HCT116 (cell line): Measurements from ENCODE around the gene AMDHD2.
"Not testable (repeated sequence)": the region's sequence is repeated elsewhere in the genome, so short reads cannot be mapped to it uniquely, and the experiment has no call there.

ENCODE experiments used
- CEBPB ChIP-seq: IDR thresholded peaks from 2 replicates; pipeline ENCODE4 v1.6.1; 2012; ENCODE audit warnings: low read depth
- ELF1 ChIP-seq: IDR thresholded peaks from 2 replicates; pipeline ENCODE4 v1.6.1; 2012; ENCODE audit warnings: low read depth, borderline replicate concordance
- EZH2 ChIP-seq: fragments of 200-600 bp; sonication (generic); IDR thresholded peaks from 2 replicates; pipeline ENCODE4 v1.6.1; 2017; ENCODE audit warnings: antibody characterized with exemption, mixed run types
- EZH2phosphoT487 ChIP-seq: fragments of 200-600 bp; IDR thresholded peaks from 2 replicates; pipeline ENCODE4 v1.6.1; 2018; ENCODE audit warnings: antibody characterized with exemption, borderline replicate concordance
- FOSL1 ChIP-seq: IDR thresholded peaks from 2 replicates; pipeline ENCODE4 v1.6.1; 2012; ENCODE audit warnings: low read depth
- JUND ChIP-seq: IDR thresholded peaks from 2 replicates; pipeline ENCODE4 v1.6.1; 2012
- POLR2A ChIP-seq: IDR thresholded peaks from 2 replicates; pipeline ENCODE4 v1.7.0; 2011; ENCODE audit warnings: borderline replicate concordance; ENCODE audit not compliant: insufficient read depth, insufficient read length; ENCODE audit errors: extremely low read depth
- POLR2AphosphoS5 ChIP-seq: IDR thresholded peaks from 2 replicates; pipeline ENCODE4 v1.6.1; 2011; ENCODE audit warnings: mild to moderate bottlenecking, low read depth, low read length, moderate library complexity
- SP1 ChIP-seq: IDR thresholded peaks from 2 replicates; pipeline ENCODE4 v1.6.1; 2012; ENCODE audit warnings: low read depth
- ZNF274 ChIP-seq: fragments of 200-500 bp; sonication (Bioruptor generic); IDR thresholded peaks from 2 replicates; pipeline ENCODE4 v1.6.1; 2014; ENCODE audit warnings: mild to moderate bottlenecking, low read depth, low read length, inconsistent platforms
- TF ChIP-seq, protein P1 (sequence below): IDR thresholded peaks from 2 replicates; pipeline ENCODE4 v1.6.1; 2012
- TF ChIP-seq, protein P2 (sequence below), 3 experiments: fragments of 200-600 bp in 1 of 3; sonication (generic) in 1 of 3; IDR thresholded peaks in 2 of 3; conservative IDR thresholded peaks in 1 of 3; 2 replicates each; pipeline ENCODE4 v1.5.1; 2012 to 2017; ENCODE audit warnings: low read depth in 2 of 3, low read length in 2 of 3, antibody characterized with exemption in 1 of 3, borderline replicate concordance in 1 of 3, control low read depth in 1 of 3, mild to moderate bottlenecking in 1 of 3, mixed read lengths in 1 of 3, mixed run types in 1 of 3, moderate library complexity in 1 of 3; ENCODE audit not compliant: insufficient read depth in 1 of 3
- TF ChIP-seq, protein P3 (sequence below): IDR thresholded peaks from 2 replicates; pipeline ENCODE4 v1.6.1; 2012

DNA sequence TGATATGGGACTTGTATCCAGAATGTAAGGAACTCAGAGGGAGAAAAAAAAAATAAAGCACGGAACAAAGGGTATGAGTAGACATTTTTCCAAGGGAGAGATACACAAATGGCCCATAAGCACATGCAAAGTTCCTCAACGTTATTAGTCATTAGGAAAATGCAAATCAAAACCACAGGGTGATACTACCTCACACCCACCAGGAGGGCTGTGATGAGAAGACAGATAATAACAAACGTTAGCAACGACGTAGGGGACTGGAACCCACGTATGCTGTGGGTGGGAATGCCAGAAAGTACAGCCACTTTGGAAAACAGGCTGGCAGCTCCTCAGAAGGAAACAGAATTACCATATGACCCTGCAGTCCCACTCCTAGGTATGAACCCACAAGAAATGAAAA, 52.5 kb downstream of the AMDHD2 start:
- not testable (repeated sequence) for TF ChIP-seq EZH2, POLR2A, JUND, FOSL1, EZH2phosphoT487, CEBPB, ELF1, SP1, POLR2AphosphoS5, ZNF274
- TF ChIP-seq, protein P1, sequence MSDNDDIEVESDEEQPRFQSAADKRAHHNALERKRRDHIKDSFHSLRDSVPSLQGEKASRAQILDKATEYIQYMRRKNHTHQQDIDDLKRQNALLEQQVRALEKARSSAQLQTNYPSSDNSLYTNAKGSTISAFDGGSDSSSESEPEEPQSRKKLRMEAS: not testable (repeated sequence)
- TF ChIP-seq, protein P2, sequence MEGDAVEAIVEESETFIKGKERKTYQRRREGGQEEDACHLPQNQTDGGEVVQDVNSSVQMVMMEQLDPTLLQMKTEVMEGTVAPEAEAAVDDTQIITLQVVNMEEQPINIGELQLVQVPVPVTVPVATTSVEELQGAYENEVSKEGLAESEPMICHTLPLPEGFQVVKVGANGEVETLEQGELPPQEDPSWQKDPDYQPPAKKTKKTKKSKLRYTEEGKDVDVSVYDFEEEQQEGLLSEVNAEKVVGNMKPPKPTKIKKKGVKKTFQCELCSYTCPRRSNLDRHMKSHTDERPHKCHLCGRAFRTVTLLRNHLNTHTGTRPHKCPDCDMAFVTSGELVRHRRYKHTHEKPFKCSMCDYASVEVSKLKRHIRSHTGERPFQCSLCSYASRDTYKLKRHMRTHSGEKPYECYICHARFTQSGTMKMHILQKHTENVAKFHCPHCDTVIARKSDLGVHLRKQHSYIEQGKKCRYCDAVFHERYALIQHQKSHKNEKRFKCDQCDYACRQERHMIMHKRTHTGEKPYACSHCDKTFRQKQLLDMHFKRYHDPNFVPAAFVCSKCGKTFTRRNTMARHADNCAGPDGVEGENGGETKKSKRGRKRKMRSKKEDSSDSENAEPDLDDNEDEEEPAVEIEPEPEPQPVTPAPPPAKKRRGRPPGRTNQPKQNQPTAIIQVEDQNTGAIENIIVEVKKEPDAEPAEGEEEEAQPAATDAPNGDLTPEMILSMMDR (IDR thresholded peaks at IDR 0.05 in 2 of 3, conservative IDR thresholded peaks at IDR 0.05 in 1 of 3; ENCODE audit: borderline replicate concordance in 1 of 3, insufficient read depth in 1 of 3, low read depth in 2 of 3, low read length in 2 of 3): not testable (repeated sequence)
- TF ChIP-seq, protein P3, sequence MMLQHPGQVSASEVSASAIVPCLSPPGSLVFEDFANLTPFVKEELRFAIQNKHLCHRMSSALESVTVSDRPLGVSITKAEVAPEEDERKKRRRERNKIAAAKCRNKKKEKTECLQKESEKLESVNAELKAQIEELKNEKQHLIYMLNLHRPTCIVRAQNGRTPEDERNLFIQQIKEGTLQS: not testable (repeated sequence)
